GM19193 (cell line): ENCODE results near the gene ZNF862.

Experiments used
- POLR2A ChIP-seq: IDR thresholded peaks from 4 replicates; pipeline ENCODE4 v1.6.1; 2011; ENCODE audit not compliant: insufficient read depth, insufficient read length; ENCODE audit errors: extremely low read depth

Gene ZNF862

DNA sequence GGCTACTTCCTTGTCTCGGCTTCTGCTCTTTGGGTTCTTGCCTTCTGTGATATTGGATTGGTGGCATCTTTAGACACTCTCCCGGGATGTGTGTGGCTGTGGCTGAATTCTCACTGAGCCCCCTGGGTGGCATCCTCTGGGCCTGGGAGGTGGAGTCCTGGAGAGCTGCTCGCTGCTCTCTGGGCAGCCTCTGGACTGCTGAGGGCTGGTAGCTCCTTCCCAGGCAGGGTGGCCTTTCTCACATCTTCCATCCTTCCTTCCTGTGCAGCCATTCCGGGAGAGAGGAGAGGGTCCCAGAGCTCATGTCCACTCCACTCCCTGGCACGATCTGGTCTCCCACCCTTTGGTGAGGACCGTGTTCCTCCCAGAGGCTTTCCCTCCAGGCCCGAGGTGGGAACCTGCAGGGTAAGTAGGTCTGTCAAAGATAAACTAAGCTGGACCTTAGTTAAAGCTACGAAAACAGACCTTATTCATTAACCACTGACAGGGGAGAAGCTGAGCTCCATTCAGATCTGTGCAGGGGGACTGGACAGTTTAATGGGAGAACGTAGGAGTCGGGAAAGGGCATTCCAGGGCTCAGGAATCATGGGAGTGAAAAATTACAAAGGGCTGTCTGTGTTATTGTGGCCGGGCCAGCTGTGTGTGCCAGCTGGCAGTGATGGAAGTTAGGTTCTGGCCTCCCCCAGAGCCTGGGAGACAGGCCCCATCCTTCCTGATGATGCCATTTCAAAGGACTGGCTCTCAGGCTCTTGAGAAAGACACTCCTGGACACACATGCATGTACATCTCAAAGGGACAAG is 44.3 kb downstream of the ZNF862 start:
- no peak for TF ChIP-seq POLR2A

DNA sequence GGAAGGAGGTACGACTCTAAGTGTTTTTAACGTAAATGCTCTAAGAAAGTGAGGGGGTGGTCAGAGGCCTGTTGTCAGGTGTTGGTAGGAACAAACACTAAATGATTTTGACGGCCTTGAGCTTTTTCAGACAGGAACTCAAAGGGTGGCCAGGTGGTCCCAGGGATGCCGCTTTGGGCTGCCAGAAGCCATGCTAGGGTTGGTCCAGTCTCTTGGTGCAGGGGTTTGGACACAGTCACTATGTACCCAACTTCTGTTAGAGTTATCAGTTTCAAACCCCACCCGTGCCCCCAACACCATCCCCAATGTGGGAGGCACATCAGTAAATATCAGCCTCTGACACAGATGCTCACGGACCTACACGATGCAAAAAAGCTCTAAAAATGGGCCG is 44.9 kb downstream of the ZNF862 start:
- TF ChIP-seq POLR2A: no peak

DNA sequence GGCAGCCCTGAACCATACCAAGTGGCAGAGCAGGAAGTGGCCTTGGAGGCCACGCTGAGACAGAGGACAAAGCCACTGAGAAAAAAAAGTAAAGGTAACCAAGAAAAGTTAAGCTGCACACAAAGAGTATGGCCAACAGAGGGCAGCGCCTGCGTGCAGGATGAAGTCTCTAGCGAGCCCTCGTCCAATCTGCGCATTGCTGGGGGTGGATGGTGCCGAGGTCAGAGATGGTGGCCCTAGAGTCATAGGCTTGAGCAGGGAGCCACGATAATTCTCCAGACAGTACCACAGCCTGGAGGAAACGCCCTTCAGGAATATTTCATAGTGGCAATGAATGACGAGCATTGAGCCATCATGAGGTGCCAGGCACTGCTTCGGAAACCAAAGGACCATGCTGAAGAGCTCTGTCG is 45.3 kb downstream of the ZNF862 start:
- no peak for TF ChIP-seq POLR2A

DNA sequence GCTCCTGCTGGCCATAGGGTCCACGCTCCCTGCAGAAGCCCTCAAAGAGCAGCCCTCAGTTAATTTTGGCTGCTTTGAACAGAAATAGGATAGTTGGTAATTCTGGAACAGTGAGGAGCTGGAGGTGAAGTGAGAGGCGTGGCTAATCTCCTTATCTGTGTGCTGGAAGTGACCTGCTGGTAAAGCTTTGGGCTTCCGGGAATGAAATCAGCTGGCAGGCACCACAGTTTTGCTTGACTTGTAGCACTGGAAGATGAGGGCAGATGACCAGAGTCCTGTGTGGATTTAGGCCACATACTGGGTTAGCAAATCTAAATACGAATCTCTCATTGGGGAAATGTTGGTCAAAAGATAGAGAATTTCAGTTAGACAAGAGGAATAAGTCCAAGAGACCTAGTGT is 45.8 kb downstream of the ZNF862 start:
- TF ChIP-seq POLR2A: no peak

DNA sequence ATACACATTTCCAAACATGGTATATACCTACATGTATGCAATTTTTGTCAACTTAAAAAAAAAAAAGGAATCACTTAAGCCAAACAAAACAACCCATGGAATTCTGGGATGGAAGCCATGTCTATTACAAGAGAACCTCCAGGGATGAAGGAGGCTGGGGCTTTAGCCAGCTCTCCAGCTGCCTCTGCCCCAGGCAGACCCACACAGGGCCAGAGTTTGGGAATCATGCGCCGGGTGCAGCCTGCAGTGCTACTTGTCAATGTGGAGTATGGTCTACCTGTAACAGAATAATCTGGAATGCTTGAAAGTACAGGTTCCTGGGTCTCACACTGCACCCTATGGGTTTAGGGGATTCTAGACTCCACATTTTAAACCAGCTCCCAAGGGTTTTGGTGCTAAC is 46.4 kb downstream of the ZNF862 start:
- TF ChIP-seq POLR2A: no peak

DNA sequence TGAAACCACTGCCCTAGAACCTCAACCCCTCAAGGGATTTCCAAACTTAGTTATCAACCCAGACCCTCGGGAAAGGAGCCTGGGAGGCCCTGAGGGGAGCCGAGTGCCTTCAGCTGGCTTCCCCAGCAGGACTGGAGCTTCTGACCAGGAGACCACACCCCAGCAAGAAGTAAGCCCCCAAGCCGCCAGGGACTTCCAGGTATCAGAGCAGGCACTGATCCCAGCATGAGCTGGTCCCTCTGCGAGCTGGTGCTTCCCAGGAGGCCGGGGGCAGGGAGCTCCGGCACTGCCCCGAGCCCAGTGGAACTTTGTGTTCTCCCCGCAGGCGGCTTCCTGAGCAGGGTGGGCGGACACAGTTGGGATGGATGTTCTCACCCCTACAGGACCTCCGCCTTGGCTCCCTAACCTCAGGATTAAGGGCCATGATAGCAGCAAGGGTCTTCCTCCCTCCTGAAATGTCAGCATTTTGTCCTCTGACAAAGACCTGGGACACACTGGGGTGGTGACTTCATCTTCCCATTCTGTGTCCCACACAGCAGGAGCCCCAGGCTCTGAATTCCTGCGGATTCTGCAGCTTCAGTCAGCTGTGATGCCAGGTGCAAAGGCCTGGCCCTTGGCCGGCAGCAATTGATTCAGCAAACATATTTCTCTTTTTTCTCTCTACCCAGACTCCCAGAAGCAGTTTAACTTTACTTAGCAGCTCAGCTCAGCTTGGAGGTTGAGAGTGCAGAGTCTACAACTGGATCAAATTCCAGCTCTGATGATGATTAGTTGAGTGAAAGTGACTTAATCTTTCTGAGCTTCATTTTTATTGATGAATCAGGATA is 47.2 kb downstream of the ZNF862 start:
- TF ChIP-seq POLR2A: no peak

DNA sequence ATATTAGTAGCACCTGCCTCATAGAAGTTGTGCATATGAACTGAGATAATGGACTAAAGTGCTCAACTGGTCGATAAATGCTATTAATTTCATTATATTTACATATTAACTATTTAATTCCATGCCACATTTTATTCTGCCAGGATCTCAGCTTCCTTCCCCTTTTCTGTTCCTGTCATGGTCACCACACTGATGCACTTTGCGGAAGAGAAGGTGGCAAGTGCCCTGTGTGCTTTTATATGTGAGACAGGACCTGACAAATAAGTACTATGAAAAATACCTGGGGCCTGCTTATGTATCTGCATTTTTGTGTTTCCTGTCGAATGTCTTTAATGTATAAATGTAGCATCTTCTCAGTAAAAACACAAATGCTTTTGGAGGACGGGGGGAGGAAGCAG is 47.8 kb downstream of the ZNF862 start:
- no peak for TF ChIP-seq POLR2A

DNA sequence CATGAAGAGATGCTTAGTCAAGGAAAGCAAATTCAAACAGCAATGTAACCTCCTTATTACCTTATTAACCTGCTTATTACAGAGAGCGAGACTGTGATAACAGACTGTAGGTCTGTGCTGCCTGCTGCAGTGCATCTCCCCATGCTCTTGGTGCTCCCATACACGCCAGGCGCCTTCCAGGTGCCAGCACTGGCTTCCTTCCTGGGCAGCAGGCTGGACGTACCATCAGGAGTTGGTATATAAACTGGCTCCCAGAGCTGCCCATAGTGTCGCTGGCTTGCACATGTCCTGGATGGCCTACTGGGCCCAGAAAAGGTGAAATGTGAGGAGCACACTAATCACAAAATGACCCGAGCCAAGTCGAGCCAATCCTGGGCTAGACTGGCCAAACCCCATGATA is 49.1 kb downstream of the ZNF862 start:
- TF ChIP-seq POLR2A: no peak
